IMR-90 (cell line): ENCODE data around the gene HNRNPL. TPM values are rescaled to one million over a fixed set of nuclear protein-coding genes. Genes with fewer than 3 reads are reported as not detected.
A peak's percentile ranks its signal among the peaks of the same experiment; 100 is the strongest.

Experiments used
- ATAC-seq: fragments of 200-7000 bp; cut with Tn5 transposase; 2 replicates; pipeline ENCODE4 v1.9.1; 2020; ENCODE audit warnings: low read depth, mild to moderate bottlenecking, moderate library complexity
- BruUV-seq: library from RNA; stranded (reverse); fragments of 400-500 nt; replicated peaks from 2 replicates; lab custom pipeline; 2021; lab: Mats Ljungman, UMichigan
- CTCF ChIA-PET: fragments of 300-600 bp; formaldehyde crosslinking; extraction: SDS; loops from one replicate; lab custom pipeline; 2021; ENCODE audit warnings: antibody characterized with exemption; lab: Yijun Ruan, JAX
- POLR2A ChIA-PET: fragments of 300-600 bp; sonication (Branson Sonifier 250); formaldehyde crosslinking; loops from one replicate; lab custom pipeline; 2022; ENCODE audit warnings: antibody characterized with exemption; ENCODE audit not compliant: unreplicated experiment; lab: Charles Lee
- DNase-seq: peaks from one replicate; pipeline ENCODE4 v3.0.0; 2013
- H2AFZ ChIP-seq: replicated peaks from 2 replicates; pipeline ENCODE3; 2013; ENCODE audit warnings: low read length, mild to moderate bottlenecking; ENCODE audit not compliant: poor library complexity
- H2AK5ac ChIP-seq: 2 replicates; pipeline ENCODE4 v1.6.1; 2013; ENCODE audit warnings: low read depth, low read length, inconsistent platforms
- H2AK9ac ChIP-seq: replicated peaks from 2 replicates; pipeline ENCODE3; 2013; ENCODE audit warnings: mild to moderate bottlenecking, low read depth, low read length, moderate library complexity; ENCODE audit not compliant: poor library complexity
- H2BK120ac ChIP-seq: 2 replicates; pipeline ENCODE4 v1.6.1; 2013; ENCODE audit warnings: low read depth, low read length, inconsistent platforms
- H2BK15ac ChIP-seq: 3 replicates; pipeline ENCODE4 v1.6.1; 2013; ENCODE audit warnings: low read depth, low read length, inconsistent platforms
- H2BK20ac ChIP-seq: 2 replicates; pipeline ENCODE4 v1.6.1; 2013; ENCODE audit warnings: low read depth, mild to moderate bottlenecking, inconsistent platforms, low read length, moderate library complexity
- H2BK5ac ChIP-seq: 2 replicates; pipeline ENCODE4 v1.6.1; 2013; ENCODE audit warnings: mild to moderate bottlenecking, low read depth, low read length, inconsistent platforms; ENCODE audit not compliant: poor library complexity, severe bottlenecking
- H3K14ac ChIP-seq: replicated peaks from 2 replicates; pipeline ENCODE4 v1.6.1; 2013; ENCODE audit warnings: low read depth, low read length, inconsistent platforms
- H3K18ac ChIP-seq: 2 replicates; pipeline ENCODE4 v1.6.1; 2013; ENCODE audit warnings: low read depth, low read length, control low read depth
- H3K23ac ChIP-seq: 2 replicates; pipeline ENCODE4 v1.6.1; 2013; ENCODE audit warnings: low read depth, low read length, inconsistent platforms
- H3K27ac ChIP-seq: 2 replicates; pipeline ENCODE4 v1.5.1; 2013; ENCODE audit warnings: mild to moderate bottlenecking, control low read depth, low read length; ENCODE audit not compliant: insufficient read depth
- H3K27me3 ChIP-seq: 2 replicates; pipeline ENCODE4 v1.6.1; 2013; ENCODE audit warnings: low read length; ENCODE audit not compliant: control insufficient read depth, insufficient read depth
- H3K36me3 ChIP-seq: 2 replicates; pipeline ENCODE4 v1.6.1; 2013; ENCODE audit warnings: low read length, mixed read lengths; ENCODE audit not compliant: control insufficient read depth, insufficient read depth
- H3K4ac ChIP-seq: 2 replicates; pipeline ENCODE4 v1.6.1; 2013; ENCODE audit warnings: low read depth, low read length, inconsistent platforms
- H3K4me1 ChIP-seq: 2 replicates; pipeline ENCODE4 v1.6.1; 2013; ENCODE audit warnings: low read length, mixed read lengths; ENCODE audit not compliant: control insufficient read depth, insufficient read depth
- H3K4me2 ChIP-seq: 2 replicates; pipeline ENCODE4 v1.6.1; 2013; ENCODE audit warnings: low read depth, mild to moderate bottlenecking, control low read depth, low read length, moderate library complexity
- H3K4me3 ChIP-seq: 2 replicates; pipeline ENCODE4 v1.5.1; 2013; ENCODE audit warnings: low read depth, mild to moderate bottlenecking, control low read depth, low read length, moderate library complexity; ENCODE audit not compliant: insufficient read depth
- H3K56ac ChIP-seq: 2 replicates; pipeline ENCODE4 v1.6.1; 2013; ENCODE audit warnings: low read length, inconsistent platforms; ENCODE audit not compliant: insufficient read depth; ENCODE audit errors: extremely low read depth
- H3K79me1 ChIP-seq, 2 experiments: 2 replicates each; pipeline ENCODE4 v1.6.1; 2013; ENCODE audit warnings: low read length in 2 of 2, inconsistent platforms in 1 of 2, low read depth in 1 of 2
- H3K9ac ChIP-seq: 2 replicates; pipeline ENCODE4 v1.6.1; 2013; ENCODE audit warnings: low read depth, low read length, control low read depth
- H3K9me1 ChIP-seq: 2 replicates; pipeline ENCODE4 v1.6.1; 2013; ENCODE audit warnings: low read length, inconsistent platforms; ENCODE audit not compliant: insufficient read depth
- H3K9me3 ChIP-seq: 2 replicates; pipeline ENCODE4 v1.6.1; 2013; ENCODE audit warnings: low read length; ENCODE audit not compliant: control insufficient read depth, insufficient read depth
- H4K20me1 ChIP-seq: 2 replicates; pipeline ENCODE4 v1.6.1; 2013; ENCODE audit warnings: low read length, inconsistent platforms; ENCODE audit not compliant: insufficient read depth
- H4K5ac ChIP-seq: 2 replicates; pipeline ENCODE4 v1.6.1; 2013; ENCODE audit warnings: mild to moderate bottlenecking, low read depth, low read length, control low read depth
- H4K8ac ChIP-seq, 2 experiments: 2 replicates each; pipeline ENCODE4 v1.6.1; 2013; ENCODE audit warnings: low read depth in 2 of 2, low read length in 2 of 2, control low read depth in 1 of 2, inconsistent platforms in 1 of 2
- H4K91ac ChIP-seq: 2 replicates; pipeline ENCODE4 v1.6.1; 2013; ENCODE audit warnings: low read depth, low read length, inconsistent platforms; ENCODE audit not compliant: insufficient read depth
- BHLHE40 ChIP-seq: fragments of 150-350 bp; IDR thresholded peaks from 2 replicates; pipeline ENCODE4 v1.6.1; 2016; ENCODE audit warnings: mild to moderate bottlenecking, low read depth, low read length
- CEBPB ChIP-seq: IDR thresholded peaks from 2 replicates; pipeline ENCODE4 v1.6.1; 2012; ENCODE audit warnings: low read depth, low read length, improper control_type of control experiment
- CHD1 ChIP-seq: IDR thresholded peaks from 2 replicates; pipeline ENCODE4 v1.6.1; 2012; ENCODE audit warnings: low read depth, low read length, improper control_type of control experiment
- CTCF ChIP-seq: conservative IDR thresholded peaks from 2 replicates; pipeline ENCODE4 v1.5.1; 2012; ENCODE audit warnings: mild to moderate bottlenecking, low read depth, low read length, improper control_type of control experiment
- MAFK ChIP-seq: IDR thresholded peaks from 2 replicates; pipeline ENCODE4 v1.6.1; 2012; ENCODE audit warnings: low read depth, low read length, improper control_type of control experiment
- NFE2L2 ChIP-seq: fragments of 150-350 bp; IDR thresholded peaks from 2 replicates; pipeline ENCODE4 v1.6.1; 2016; ENCODE audit warnings: low read depth, mild to moderate bottlenecking, low read length
- POLR2A ChIP-seq: IDR thresholded peaks from 2 replicates; pipeline ENCODE4 v1.6.1; 2012; ENCODE audit warnings: mild to moderate bottlenecking, low read depth, low read length
- RAD21 ChIP-seq: IDR thresholded peaks from 2 replicates; pipeline ENCODE4 v1.6.1; 2012; ENCODE audit warnings: low read length, improper control_type of control experiment
- WGBS, 2 experiments: methylation state at CpG; one replicate each; pipeline versions ENCODE4 v1.1.5 to v1.1.7; 2013; ENCODE audit warnings: missing lambda C conversion rate in 2 of 2; ENCODE audit not compliant: insufficient read length in 1 of 2; ENCODE audit errors: extremely low coverage in 2 of 2; 5-methylcytosine and 5-hydroxymethylcytosine counted together
- dilution Hi-C: fragments of 300-500 bp; cut with HindIII; formaldehyde crosslinking; loops from one replicate; pipeline ENCODE4 v1.14.3; 2018; ENCODE audit warnings: low sequenced_read_pairs; ENCODE audit not compliant: unreplicated experiment
- in situ Hi-C: fragments of 300-500 bp; cut with MboI; formaldehyde crosslinking; loops from 3 replicates; pipeline ENCODE4 v1.14.3; 2019; ENCODE audit warnings: low sequenced_read_pairs, inconsistent platforms, mixed read lengths
- intact Hi-C: fragments of 100-400 bp; cut with micrococcal nuclease; formaldehyde crosslinking; loops from 2 replicates; pipeline ENCODE4 v1.10.0; 2022
- polyA plus RNA-seq, 3 experiments: library from polyadenylated mRNA; depleted of rRNA; stranded (reverse); fragments of >200 nt; gene quantifications; 2 replicates each; pipeline ENCODE4 v1.2.3, GENCODE V29; 2012; ENCODE audit warnings: low replicate concordance in 1 of 3
- total RNA-seq: library from RNA; depleted of rRNA; stranded (reverse); fragments of >200 nt; gene quantifications from 2 replicates; pipeline ENCODE4 v1.2.3, GENCODE V29; 2012

Gene HNRNPL
- total and polyA plus RNA-seq, 2 of the 4 experiments (the other 2 are of a cell fraction): 277 to 429 TPM

- no peaks in the 10 kb centered on the region for H3K9me3 ChIP-seq
- DNase-seq (no peak), ATAC-seq (no peak)
- H3K56ac ChIP-seq: no peak overlapping the region
- no peak overlapping the region for H3K4me3 ChIP-seq
- H3K27ac ChIP-seq: no peak overlapping the region
- H3K79me1 ChIP-seq: no peaks in the 10 kb centered on the region
- no peak overlapping the region for H2AK5ac ChIP-seq
- no peak overlapping the region for H4K5ac ChIP-seq
- no peak overlapping the region for H4K91ac ChIP-seq
- H3K9me1 ChIP-seq: peaks cover 7% of the 10 kb centered on the region
- TF ChIP-seq CEBPB: no peak
- TF ChIP-seq BHLHE40: no peak
- TF ChIP-seq MAFK: no peak
- TF ChIP-seq NFE2L2: no peak
- no peak for TF ChIP-seq POLR2A
- TF ChIP-seq RAD21: no peak
- TF ChIP-seq CTCF: no peak
- TF ChIP-seq CHD1: no peak
- H3K36me3 ChIP-seq: no peaks in the 10 kb centered on the region
- H4K20me1 ChIP-seq: no peaks in the 10 kb centered on the region
- no TSS peak for BruUV-seq
- peaks cover 5% of the 10 kb centered on the region; the same call in 1 of the 2 replicates for H3K4me1 ChIP-seq
- no peak overlapping the region for H2BK120ac ChIP-seq
- H3K9ac ChIP-seq: no peak overlapping the region
- no peak overlapping the region for H3K23ac ChIP-seq
- no peak overlapping the region for H3K4me2 ChIP-seq
- POLR2A ChIA-PET: no interaction called here
- CTCF ChIA-PET: no interaction called here
- no peak overlapping the region for H3K4ac ChIP-seq
- dilution Hi-C loops (no loop called here), intact Hi-C loops (no loop called here), in situ Hi-C loops (no loop called here)
- H2BK20ac ChIP-seq: no peak overlapping the region
- H3K14ac ChIP-seq: no peak overlapping the region
- WGBS, 2 experiments: 80% methylated on average over 3 of the region's 19 CpGs; no CpG with 5 or more reads in 1 of the 2 experiments
- H2AFZ ChIP-seq: peak overlapping the region; percentile 92
- H2BK5ac ChIP-seq: no peak overlapping the region
- H2BK15ac ChIP-seq: no peak overlapping the region
- no peaks in the 10 kb centered on the region for H3K27me3 ChIP-seq
- H4K8ac ChIP-seq: no peak overlapping the region; a peak in 2 of 4 replicates
- no peak overlapping the region for H3K18ac ChIP-seq
- no peak overlapping the region for H2AK9ac ChIP-seq
Observed at GRCh38 chr19:38870612-38871011, 20.8 kb upstream of the HNRNPL start.
